ENCODE measurements around the gene VPS8.

The VPS8 gene

DNA sequence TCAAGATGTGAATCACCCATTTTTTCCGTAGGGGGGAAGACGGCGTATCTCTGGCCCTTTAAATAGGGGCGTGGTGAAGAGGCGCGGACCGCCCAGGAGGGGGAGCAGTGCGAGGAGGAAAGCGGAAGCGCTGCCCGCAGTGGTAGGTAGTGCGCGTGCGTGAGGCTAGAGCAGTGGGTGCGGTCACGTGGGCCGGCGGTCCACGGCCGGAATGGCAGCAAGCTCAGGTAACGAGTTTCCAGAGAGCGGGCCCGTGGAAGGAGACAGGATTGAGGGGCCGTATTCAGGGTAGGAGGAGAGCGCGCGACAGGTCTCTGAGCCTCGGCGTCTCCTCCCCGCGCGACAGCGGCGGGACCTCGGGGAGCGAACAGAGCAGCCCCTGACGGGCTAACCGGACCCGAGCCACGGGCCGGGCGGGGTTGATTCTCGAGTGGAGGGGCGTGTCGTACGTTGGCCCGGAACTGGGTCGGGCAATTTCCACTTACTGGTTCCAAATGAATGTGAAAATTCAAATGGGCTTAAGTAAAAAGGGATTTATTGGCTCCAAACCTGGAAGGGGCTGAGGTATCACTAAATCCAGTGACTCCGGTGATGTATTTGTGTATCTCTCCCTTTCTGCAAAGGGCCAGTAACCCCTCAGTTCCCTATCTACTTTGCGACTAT is at the start of gene VPS8:
Gene VPS8 (plus strand): TSS at position 168 of the 663 bp plus-strand sequence. CDS start 12,467 bp downstream, outside the sequence.
- peak; percentile 95 for DNase-seq (ENCODE audit: low spot score)

GRCh38 chr3:184764191-184764590 is 47.8 kb upstream of the VPS8 start:
- DNase-seq (ENCODE audit: low spot score): no peak

GRCh38 chr3:184765047-184765729 is 46.8 kb upstream of the VPS8 start:
- DNase-seq (ENCODE audit: low spot score): no peak

DNA sequence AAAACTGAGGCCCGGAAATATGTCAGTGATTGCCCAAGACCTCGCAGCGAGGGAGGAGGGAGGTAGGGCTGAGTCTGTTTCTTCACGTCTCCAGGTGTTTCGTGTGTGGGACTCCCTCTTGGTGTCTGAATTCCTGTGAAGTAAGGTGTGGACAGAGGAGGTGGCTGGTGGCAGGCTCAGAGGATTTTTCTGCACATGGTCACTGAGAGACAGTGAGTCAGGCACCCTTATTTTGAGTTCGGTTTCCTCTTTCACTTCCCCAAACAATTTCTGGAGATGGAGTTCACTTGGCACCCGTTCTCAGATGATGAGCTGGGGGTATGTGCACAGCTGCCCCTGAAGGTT is 46.3 kb upstream of the VPS8 start:
- no peak for DNase-seq (ENCODE audit: low spot score)

GRCh38 chr3:184766555-184767261 is 45.3 kb upstream of the VPS8 start:
- no peak for DNase-seq (ENCODE audit: low spot score)

- no peak for DNase-seq (ENCODE audit: low spot score)
These were observed 44.6 kb upstream of the VPS8 start for GRCh38 chr3:184767377-184767776.

DNA sequence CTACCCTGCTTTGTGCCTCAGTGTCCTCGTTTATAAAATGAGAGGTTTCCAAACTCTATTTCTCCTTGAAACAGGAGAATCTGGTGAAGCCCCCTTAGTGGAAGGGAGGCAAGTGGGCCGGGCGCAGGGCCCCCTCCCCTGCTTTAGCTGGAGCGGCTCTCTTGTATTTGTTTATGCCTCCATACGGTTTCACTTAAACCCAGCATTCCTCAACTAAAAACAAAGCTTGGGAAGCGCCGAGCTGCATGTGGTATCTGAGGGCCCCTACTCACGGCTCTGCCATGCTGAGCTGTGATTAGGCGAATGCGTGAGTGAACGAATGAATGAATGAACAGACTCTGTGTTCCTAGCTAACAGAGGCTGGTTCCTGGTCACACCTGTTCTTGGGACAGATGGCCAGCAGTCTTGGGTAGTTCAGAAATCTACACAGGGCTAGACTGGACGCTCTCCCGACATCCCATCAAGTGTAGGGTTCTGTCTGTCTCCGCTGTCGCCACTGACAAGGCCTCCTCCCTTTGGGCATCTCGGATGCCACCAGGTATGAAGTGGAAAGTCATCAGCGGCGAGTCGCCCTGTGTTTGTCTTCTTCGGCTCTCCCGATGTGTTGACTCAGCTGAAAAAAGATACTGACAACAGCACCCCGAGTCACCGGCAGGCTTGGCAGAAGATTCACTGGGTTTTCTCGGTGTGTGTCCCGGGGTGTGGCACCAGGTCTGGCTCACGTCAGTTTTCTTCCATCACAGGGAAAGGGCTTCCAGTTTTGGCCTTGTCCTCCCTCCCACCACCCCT is 42.4 kb upstream of the VPS8 start:
- DNase-seq (ENCODE audit: low spot score): no peak

- DNase-seq (ENCODE audit: low spot score): no peak
These were observed 41.4 kb upstream of the VPS8 start for GRCh38 chr3:184770541-184770940.

DNA sequence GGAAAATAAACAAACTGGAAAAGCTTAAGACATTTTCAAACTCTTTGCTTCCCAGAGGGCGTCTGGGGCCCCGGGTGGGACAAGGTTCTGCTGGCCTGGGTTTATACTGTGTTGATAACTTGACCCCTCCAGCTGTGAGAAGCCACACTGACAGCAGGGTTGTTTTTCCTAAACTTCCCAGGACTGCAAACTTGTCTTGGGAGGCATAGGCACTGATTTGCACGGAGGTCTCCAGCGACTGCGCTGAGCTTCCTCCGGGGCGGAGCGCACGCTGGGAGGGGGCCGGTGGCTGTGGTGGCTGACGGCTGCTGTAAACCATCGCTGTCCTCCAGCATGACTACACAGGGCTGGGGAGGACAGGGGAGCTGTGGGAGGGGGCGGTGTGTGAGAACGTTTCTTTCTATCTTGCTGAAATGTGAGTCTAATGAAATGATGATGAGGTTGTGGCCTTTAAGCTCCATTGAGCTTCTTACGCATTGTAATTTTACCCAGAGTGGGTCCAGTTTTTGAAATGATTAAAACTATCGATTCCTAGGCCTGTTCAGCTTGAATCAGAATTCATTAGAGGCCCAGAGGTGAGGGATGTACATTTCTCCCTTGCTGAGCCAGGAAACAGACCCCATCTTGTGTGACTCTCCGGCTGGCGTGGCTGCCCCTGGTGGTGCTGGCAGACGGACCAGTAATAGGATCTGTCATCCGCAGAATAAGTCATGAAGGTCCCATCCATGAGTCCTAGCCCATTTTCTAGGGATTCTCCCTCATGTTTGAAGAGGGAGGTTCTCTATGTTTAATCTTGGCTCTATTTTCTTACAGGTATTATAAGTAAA is 40.5 kb upstream of the VPS8 start:
- DNase-seq (ENCODE audit: low spot score): no peak

DNA sequence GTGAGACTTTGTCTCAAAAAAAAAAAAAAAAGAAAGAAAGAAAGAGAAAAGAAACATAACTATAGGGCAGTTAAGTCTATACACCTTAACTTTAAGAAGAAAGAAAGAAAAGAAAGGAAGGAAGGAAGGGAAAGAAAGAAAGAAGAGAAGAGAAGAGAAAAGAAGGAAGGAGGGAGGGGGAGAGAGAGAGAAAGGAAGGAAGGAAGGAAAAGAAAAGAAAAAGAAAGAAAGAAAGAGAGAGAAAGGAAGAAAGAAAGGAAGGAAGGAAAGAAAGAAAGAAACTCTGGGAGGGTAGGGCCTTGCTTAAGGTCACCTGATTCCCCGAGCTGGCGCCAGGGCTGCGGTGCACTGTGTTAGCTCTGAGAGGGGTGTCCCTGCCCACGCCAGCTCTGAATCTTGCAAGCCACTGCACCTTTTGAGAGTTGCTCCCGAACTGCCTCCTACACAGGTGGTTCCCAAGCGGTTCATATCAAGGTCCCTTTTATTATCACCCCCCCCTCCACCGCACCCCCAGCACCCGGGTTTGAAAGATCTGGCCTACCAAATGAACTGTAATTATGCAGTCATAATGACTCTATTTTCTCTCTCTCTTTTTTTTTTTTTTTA is 39.2 kb upstream of the VPS8 start:
- peak; percentile 70 for DNase-seq (ENCODE audit: low spot score)

DNA sequence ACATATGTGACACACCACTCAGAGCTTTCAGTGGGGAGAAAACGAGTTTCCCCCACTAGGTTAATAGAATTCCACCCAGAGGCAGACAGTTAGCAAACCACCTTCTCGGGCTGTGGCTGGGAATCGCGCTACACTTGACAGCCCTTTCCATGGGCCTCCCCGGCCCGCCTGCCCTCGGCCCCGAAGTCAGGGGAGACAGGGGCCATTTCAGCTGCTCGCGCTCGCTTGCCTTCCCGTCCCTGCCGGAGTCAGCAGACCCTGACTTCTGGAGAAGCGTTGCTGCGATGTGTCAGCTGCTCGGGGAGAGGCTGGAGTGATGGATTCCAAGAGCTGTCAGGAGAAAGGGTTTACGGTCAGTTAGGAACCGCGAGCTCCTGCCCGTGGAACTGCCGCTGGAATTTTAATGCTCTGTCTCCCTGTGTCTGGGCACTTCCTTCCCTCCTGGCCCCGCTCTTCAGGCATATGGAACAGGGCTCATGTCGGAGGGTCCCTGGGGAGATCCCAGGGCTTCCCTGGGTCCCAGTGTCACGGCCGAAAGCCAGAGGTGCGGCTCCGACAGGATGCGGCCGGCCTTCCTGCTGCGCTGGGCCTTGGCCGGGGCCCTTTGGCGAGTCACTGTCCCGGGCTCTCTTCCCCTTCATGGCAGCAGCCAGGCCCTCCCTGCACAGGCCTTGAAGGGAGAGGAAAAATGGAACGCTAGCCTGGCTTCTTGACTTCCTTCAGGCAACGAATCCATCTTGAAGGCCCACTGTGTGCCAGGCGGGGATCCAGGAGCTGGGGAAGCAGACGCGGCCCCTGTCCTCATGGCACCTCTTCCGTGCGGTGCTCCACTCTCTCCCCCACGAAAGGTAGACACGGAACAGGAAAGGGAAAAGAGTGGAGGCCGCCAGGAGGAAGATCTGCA is 38.4 kb upstream of the VPS8 start:
- DNase-seq (ENCODE audit: low spot score): no peak

DNA sequence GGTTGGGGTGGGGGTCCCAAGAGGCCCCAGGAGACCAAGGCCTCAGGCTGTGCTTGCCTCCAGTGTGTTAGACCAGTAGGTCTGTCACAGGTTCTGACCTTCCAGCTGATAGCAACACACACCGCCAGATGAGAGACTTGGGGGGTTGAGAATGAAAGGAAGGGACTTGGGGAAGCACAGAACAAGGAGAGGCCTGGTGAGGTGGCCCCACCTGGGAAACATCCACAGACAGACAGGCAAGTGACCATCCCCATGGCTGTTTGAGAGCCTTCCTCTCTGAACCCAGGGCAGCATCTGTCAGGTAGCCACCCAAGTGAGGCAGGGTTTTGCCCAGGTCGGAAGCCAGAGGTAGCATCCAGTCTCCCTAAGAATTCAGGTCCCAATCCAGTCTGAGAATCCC is 35.0 kb upstream of the VPS8 start:
- DNase-seq (ENCODE audit: low spot score): no peak

GRCh38 chr3:184777566-184778356 is 34.2 kb upstream of the VPS8 start:
- peak; percentile 91 for DNase-seq (ENCODE audit: low spot score)

- no peak for DNase-seq (ENCODE audit: low spot score)
These were observed 33.3 kb upstream of the VPS8 start for GRCh38 chr3:184778426-184779332.

- DNase-seq (ENCODE audit: low spot score): no peak
These were observed 30.9 kb upstream of the VPS8 start for GRCh38 chr3:184780981-184781515.

- DNase-seq (ENCODE audit: low spot score): no peak
These were observed 30.2 kb upstream of the VPS8 start for GRCh38 chr3:184781801-184782200.

DNA sequence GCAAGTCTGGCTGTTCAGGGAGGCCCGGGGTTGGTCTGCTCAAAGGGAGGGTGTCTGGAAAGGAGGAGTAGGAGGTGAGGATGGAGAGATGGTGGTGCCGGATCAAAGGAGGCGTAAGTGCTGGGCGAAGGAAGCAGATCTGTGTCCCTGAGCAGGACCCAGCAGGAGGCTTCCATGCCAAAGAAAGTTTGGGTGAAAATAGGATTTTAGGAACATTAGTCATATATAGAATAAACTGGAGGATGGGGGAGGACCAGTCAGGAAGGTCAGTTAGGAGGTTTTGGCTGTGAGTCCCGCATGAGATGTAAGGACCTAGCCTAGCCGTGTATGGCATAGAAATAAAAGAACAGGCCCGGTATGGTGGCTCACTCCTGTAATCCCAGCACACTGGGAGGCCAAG is 28.6 kb upstream of the VPS8 start:
- no peak for DNase-seq (ENCODE audit: low spot score)
